HG02840 (cell line): Measurements from ENCODE around the gene LOXHD1.

Experiments used
- ATAC-seq: cut with Tn5 transposase; IDR thresholded peaks from one replicate; pipeline ENCODE4 v1.9.1; 2021; ENCODE audit warnings: mild to moderate bottlenecking, moderate library complexity, moderate number of reproducible peaks; ENCODE audit not compliant: unreplicated experiment, low FRiP score

The LOXHD1 gene

DNA sequence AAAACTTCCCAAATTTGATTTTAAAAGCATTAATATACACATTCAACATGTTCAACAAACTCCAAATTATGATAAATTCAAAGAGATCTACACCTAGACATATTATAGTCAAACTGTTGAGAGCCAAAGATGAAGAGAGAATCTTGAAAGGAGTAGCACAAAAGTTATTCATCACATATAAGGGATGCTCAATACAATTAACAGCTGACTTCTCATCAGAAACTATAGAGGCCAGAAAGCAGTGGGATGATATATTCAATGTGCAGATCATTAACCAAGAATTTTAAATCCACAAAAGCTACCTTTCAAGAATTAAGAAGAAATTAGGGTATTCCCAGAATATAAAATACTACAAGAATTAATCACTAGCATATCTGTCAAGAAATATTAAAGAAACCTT, 75.4 kb downstream of the LOXHD1 start:
- no peak for ATAC-seq

DNA sequence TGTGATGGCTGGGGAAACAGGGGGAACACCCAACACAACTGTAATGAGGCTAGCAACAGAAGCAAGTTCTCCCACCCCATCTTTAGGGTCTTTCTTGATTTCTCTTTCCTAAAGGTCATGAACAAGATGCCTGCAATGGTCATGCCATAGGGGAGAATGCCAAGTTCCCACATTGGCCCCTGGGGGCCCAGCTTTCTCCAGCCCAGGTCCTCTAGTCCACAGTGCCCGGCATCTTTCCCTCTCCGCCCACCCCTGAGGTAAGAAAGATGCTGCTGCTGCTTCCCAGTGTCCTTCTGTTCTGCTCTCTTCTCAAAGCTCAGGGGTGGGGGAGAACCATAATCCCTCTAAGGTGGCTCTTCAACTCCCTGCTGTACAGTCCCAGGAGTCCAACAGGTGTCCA, 78.0 kb downstream of the LOXHD1 start:
- ATAC-seq = no peak

DNA sequence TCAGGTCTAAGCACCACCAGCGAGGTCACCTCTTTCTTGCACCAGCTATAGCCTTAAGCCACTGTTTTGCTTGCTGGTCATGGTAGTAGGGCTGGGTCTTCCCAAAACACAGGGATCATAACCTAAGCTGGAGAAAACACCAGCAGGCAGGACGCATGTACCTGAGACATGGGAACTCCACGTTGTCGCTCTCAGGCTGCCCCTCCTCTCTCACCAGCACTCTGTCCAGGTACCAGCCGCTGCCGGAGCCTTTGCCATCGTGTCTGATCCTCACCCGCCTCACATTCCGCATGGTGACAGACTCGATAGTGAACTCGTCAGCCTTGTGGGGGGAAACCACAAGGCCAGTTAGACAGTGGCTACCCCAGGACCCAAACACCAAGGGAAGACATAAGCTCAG, 79.5 kb downstream of the LOXHD1 start:
- no peak for ATAC-seq

- no peak for ATAC-seq
Measured at GRCh38 chr18:46575851-46576250, 81.2 kb downstream of the LOXHD1 start.

- no peak for ATAC-seq
Measured at GRCh38 chr18:46574743-46575115, 82.3 kb downstream of the LOXHD1 start.

- ATAC-seq = no peak
Measured at GRCh38 chr18:46574000-46574742, 82.8 kb downstream of the LOXHD1 start.

DNA sequence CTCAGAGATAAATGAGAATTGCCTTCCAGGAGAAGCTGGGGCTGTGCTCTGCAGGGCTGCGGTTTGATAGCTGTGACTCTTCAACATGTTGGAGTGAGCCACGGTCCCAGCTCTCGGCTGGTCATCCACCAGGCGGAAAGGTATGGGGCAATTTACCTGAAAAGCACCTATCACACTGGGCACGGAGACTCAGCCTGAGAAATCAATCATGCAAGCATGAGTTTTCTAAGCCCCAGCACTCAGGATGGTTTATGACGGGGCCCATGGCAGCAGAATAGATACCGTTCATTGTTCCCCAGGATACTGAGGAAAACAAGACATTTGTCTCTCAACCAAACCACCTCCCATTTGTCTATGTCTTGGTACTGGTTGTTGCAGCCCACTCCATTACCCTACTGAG, 83.9 kb downstream of the LOXHD1 start:
- no peak for ATAC-seq

GRCh38 chr18:46571756-46572155, 85.3 kb downstream of the LOXHD1 start:
- no peak for ATAC-seq

DNA sequence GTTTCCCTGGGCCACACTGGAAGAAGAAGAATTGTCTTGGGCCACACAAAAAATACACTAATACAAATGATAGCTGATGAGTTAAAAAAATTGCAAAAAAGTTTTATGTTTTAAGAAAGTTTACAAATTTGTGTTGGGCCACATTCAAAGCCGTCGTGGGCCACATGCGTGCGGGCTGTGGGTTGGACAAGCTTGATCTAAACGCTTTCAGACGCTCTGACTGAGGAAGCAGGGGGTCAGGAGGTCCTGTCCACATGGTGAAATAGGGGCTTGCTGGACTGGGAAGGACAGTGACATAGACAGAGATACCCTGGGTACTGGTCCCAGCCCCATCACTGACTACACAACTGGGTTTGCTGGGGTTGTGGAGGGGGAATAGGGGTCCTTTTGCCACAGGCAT, 86.4 kb downstream of the LOXHD1 start:
- no peak for ATAC-seq

GRCh38 chr18:46570134-46570533, 86.9 kb downstream of the LOXHD1 start:
- ATAC-seq = no peak

GRCh38 chr18:46569211-46569610, 87.8 kb downstream of the LOXHD1 start:
- no peak for ATAC-seq

- no peak for ATAC-seq
Measured at GRCh38 chr18:46567196-46567595, 89.8 kb downstream of the LOXHD1 start.

GRCh38 chr18:46566111-46566510, 90.9 kb downstream of the LOXHD1 start:
- ATAC-seq = no peak

- ATAC-seq = no peak
Measured at GRCh38 chr18:46565256-46565655, 91.8 kb downstream of the LOXHD1 start.

- no peak for ATAC-seq
Measured at GRCh38 chr18:46563317-46563716, 93.7 kb downstream of the LOXHD1 start.

- ATAC-seq = no peak
Measured at GRCh38 chr18:46562674-46563192, 94.3 kb downstream of the LOXHD1 start.

DNA sequence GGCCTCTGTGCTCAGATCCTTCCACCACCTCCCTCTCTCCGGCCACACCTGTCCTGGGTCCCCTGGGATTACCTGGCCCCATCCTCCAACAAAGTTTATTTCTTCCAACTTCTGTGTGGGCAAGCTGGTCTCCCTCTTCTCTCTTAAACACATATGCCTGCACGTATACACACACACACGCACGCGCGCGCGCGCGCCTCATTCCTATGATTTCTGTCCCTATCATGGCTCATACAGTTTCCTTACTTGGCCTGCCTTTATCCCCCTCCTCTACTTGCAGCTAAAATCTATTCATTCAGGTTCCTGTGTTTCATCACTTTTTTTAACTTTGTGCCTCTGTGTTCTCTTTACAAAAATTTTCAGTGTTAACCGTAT, 96.4 kb downstream of the LOXHD1 start:
- ATAC-seq = no peak

GRCh38 chr18:46559946-46560670, 96.9 kb downstream of the LOXHD1 start:
- no peak for ATAC-seq

DNA sequence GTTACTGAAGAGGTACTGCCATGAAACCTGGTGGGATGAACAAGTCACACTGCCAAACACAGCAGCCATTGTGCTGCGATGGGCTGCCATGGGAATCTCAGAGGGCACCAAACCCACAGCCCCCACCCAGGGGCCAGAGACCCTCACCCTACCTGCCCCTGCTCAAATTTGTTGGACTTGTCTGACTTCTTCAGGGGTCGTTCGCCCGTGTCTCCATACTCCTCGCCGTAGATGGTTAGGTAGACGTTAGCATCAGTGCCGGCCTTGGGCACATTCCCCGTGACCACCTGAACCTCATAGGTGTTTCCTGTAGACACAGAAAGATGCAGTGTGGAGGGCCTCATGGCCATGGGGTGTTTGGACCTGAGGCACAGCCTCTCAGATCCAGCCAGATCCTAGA, 97.7 kb downstream of the LOXHD1 start:
- ATAC-seq = no peak

DNA sequence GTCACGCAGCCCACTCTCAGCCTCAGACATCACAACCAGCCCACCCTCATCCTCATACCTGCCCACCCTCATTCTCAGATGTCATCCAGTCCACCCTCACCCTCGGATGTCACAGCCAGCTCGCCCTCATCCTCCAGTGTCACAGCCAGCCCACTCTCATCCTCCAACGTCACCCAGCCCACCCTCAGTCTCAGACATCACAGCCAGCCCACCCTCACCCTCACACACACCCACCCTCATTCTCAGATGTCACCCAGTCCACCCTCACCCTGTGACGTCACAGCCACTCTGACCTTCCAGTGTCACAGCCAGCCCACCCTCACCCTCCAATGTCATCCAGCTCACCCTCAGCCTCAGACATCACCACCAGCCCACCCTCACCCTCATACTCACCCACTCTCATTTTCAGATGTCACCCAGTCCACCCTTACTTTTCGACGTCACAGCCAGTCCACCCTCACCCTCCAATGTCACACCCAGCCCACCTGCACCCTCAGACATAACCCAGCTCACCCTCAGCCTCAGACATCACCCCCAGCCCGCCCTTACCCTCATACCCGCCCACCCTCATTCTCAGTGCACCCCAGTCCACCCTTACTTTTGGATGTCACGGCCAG, 100.3 kb downstream of the LOXHD1 start:
- no peak for ATAC-seq

GRCh38 chr18:46555724-46556123, 101.3 kb downstream of the LOXHD1 start:
- no peak for ATAC-seq

- ATAC-seq = no peak
Measured at GRCh38 chr18:46555213-46555612, 101.8 kb downstream of the LOXHD1 start.
